Measurements from ENCODE around the gene ADARB2. TPM values are rescaled to one million over a fixed set of nuclear protein-coding genes. Genes with fewer than 3 reads are reported as not detected.

Gene ADARB2
- polyA plus RNA-seq, 3 donors = not detected

- intact Hi-C loops (cut with micrococcal nuclease) = no loop called here
- Histone ChIP-seq H3K4me1 (ENCODE audit: control insufficient read depth in 1 of 2, insufficient read depth in 2 of 2, low read length in 2 of 2) (no peaks in the 10 kb centered on the region), H3K9ac (ENCODE audit: insufficient read depth, low read length, poor library complexity, severe bottlenecking) (no peak overlapping the region), H3K79me2 (ENCODE audit: insufficient read depth, low read length) (no peaks in the 10 kb centered on the region), H3K4me3 (replicated peaks in 1 of 3; ENCODE audit: low read depth in 2 of 3, low read length in 3 of 3) (no peak overlapping the region), H2AFZ (ENCODE audit: insufficient read depth, low read depth, low read length, poor library complexity, severe bottlenecking) (no peak overlapping the region), H3K4me2 (replicated peaks; ENCODE audit: extremely low read depth, low read length, poor library complexity, severe bottlenecking) (no peak overlapping the region), H3K27me3 (ENCODE audit: control insufficient read depth in 2 of 2, insufficient read depth in 2 of 2, low read length in 2 of 2) (no peaks in the 10 kb centered on the region), H3K27ac (ENCODE audit: low read depth in 1 of 2, low read length in 2 of 2) (no peak overlapping the region), H4K20me1 (ENCODE audit: insufficient read depth, low read length) (no peaks in the 10 kb centered on the region), H3K36me3 (replicated peaks in 1 of 2; ENCODE audit: control insufficient read depth in 1 of 2, insufficient read depth in 2 of 2, low read length in 2 of 2) (no peaks in the 10 kb centered on the region), H3K9me3 (replicated peaks in 1 of 2; ENCODE audit: control insufficient read depth in 1 of 2, insufficient read depth in 1 of 2, low read length in 2 of 2) (no peaks in the 10 kb centered on the region)
- 83% methylated on average over 13 of the region's 18 CpGs for WGBS (ENCODE audit: insufficient coverage)
- no peak for TF ChIP-seq CTCF (IDR thresholded peaks at IDR 0.05)
- no peaks in the 10 kb centered on the region for H3K4me1 Mint-ChIP-seq
- peak overlapping the region in 1 of 7 donors; percentile 77 for H3K27ac Mint-ChIP-seq
- peaks cover 0 to 10% (median 3%) of the 10 kb centered on the region in 7 donors for H3K9me3 Mint-ChIP-seq
- no peaks in the 10 kb centered on the region for H3K36me3 Mint-ChIP-seq
- no peak overlapping the region for H3K4me3 Mint-ChIP-seq
- peaks cover 0 to 7% (median 3%) of the 10 kb centered on the region in 3 donors for H3K27me3 Mint-ChIP-seq (ENCODE audit: low read depth in 3 of 3)
- DNase-seq = no peak
Observed at GRCh38 chr10:1531883-1532597, 205.3 kb downstream of the ADARB2 start.

GRCh38 chr10:1530871-1531517 lies 206.3 kb downstream of the ADARB2 start:
- Histone ChIP-seq H3K27ac (ENCODE audit: low read depth in 1 of 2, low read length in 2 of 2) (no peak overlapping the region), H3K36me3 (replicated peaks in 1 of 2; ENCODE audit: control insufficient read depth in 1 of 2, insufficient read depth in 2 of 2, low read length in 2 of 2) (no peaks in the 10 kb centered on the region), H3K4me2 (replicated peaks; ENCODE audit: extremely low read depth, low read length, poor library complexity, severe bottlenecking) (no peak overlapping the region), H4K20me1 (ENCODE audit: insufficient read depth, low read length) (no peaks in the 10 kb centered on the region), H2AFZ (ENCODE audit: insufficient read depth, low read depth, low read length, poor library complexity, severe bottlenecking) (no peak overlapping the region), H3K79me2 (ENCODE audit: insufficient read depth, low read length) (no peaks in the 10 kb centered on the region), H3K27me3 (ENCODE audit: control insufficient read depth in 2 of 2, insufficient read depth in 2 of 2, low read length in 2 of 2) (no peaks in the 10 kb centered on the region), H3K4me1 (ENCODE audit: control insufficient read depth in 1 of 2, insufficient read depth in 2 of 2, low read length in 2 of 2) (no peaks in the 10 kb centered on the region), H3K9me3 (replicated peaks in 1 of 2; ENCODE audit: control insufficient read depth in 1 of 2, insufficient read depth in 1 of 2, low read length in 2 of 2) (peaks cover 0 to 3% of the 10 kb centered on the region in 2 donors), H3K9ac (ENCODE audit: insufficient read depth, low read length, poor library complexity, severe bottlenecking) (no peak overlapping the region), H3K4me3 (replicated peaks in 1 of 3; ENCODE audit: low read depth in 2 of 3, low read length in 3 of 3) (no peak overlapping the region)
- Mint-ChIP-seq H3K36me3 (no peaks in the 10 kb centered on the region), H3K27me3 (ENCODE audit: low read depth in 3 of 3) (peaks cover 0 to 7% (median 3%) of the 10 kb centered on the region in 3 donors), H3K4me3 (no peak overlapping the region), H3K27ac (no peak overlapping the region), H3K9me3 (peaks cover 0 to 11% (median 7%) of the 10 kb centered on the region in 7 donors), H3K4me1 (no peaks in the 10 kb centered on the region)
- TF ChIP-seq CTCF (IDR thresholded peaks at IDR 0.05) = no peak
- 90% methylated on average over 11 of the region's 16 CpGs for WGBS (ENCODE audit: insufficient coverage)
- intact Hi-C loops (cut with micrococcal nuclease) = no loop called here
- DNase-seq = no peak
